OCI-LY1 (cell line): ENCODE results near the gene P4HB.

Source experiments
- H2AFZ ChIP-seq: fragments of 200-600 bp; sonication (generic), shearing (Covaris generic); 2 replicates; pipeline ENCODE4 v1.6.0; 2014; ENCODE audit warnings: antibody characterized with exemption, mild to moderate bottlenecking, low read length
- H3F3A ChIP-seq: fragments of 200-600 bp; sonication (generic), shearing (Covaris generic); 2 replicates; pipeline ENCODE4 v1.6.0; 2014; ENCODE audit warnings: mild to moderate bottlenecking, antibody characterized with exemption, low read length, moderate library complexity; ENCODE audit not compliant: insufficient read depth
- H3K27ac ChIP-seq: fragments of 200-600 bp; sonication (generic); 2 replicates; pipeline ENCODE4 v1.5.1; 2014; ENCODE audit warnings: low read length, mixed run types, mild to moderate bottlenecking, low read depth; ENCODE audit not compliant: poor library complexity, severe bottlenecking
- H3K27me3 ChIP-seq: fragments of 200-600 bp; sonication (generic); 2 replicates; pipeline ENCODE4 v1.6.0; 2014; ENCODE audit warnings: antibody characterized with exemption, mild to moderate bottlenecking, low read length, moderate library complexity; ENCODE audit not compliant: insufficient read depth
- H3K36me3 ChIP-seq: fragments of 200-600 bp; sonication (generic); 2 replicates; pipeline ENCODE4 v1.6.1; 2014; ENCODE audit warnings: mild to moderate bottlenecking, antibody characterized with exemption, low read length, moderate library complexity, mixed read lengths; ENCODE audit not compliant: insufficient read depth
- H3K4me1 ChIP-seq: fragments of 200-600 bp; sonication (generic); 2 replicates; pipeline ENCODE4 v1.5.1; 2014; ENCODE audit warnings: mild to moderate bottlenecking, low read length, moderate library complexity; ENCODE audit not compliant: insufficient read depth, severe bottlenecking
- H3K4me2 ChIP-seq: fragments of 200-600 bp; sonication (generic), shearing (Covaris generic); 2 replicates; pipeline ENCODE4 v1.6.1; 2014; ENCODE audit warnings: low read length
- H3K4me3 ChIP-seq: fragments of 200-600 bp; sonication (generic); 2 replicates; pipeline ENCODE4 v1.5.1; 2014; ENCODE audit warnings: low read length, low read depth, mild to moderate bottlenecking, mixed read lengths; ENCODE audit not compliant: poor library complexity, severe bottlenecking
- H3K79me2 ChIP-seq: fragments of 200-600 bp; shearing (Covaris generic); 2 replicates; pipeline ENCODE4 v1.6.1; 2016; ENCODE audit warnings: mixed run types, low read length, mixed read lengths; ENCODE audit not compliant: insufficient read depth
- H3K9ac ChIP-seq: fragments of 200-600 bp; sonication (generic), shearing (Covaris generic); 2 replicates; pipeline ENCODE4 v1.6.1; 2014; ENCODE audit warnings: mild to moderate bottlenecking, low read length, mixed read lengths
- H3K9me2 ChIP-seq: fragments of 200-600 bp; sonication (generic), shearing (Covaris generic); 2 replicates; pipeline ENCODE4 v1.6.1; 2014; ENCODE audit warnings: low read depth, mild to moderate bottlenecking, low read length, mixed read lengths
- H3K9me3 ChIP-seq: fragments of 200-600 bp; shearing (Covaris generic); 2 replicates; pipeline ENCODE4 v1.6.1; 2014; ENCODE audit warnings: low read length, mixed read lengths
- H4K20me1 ChIP-seq: fragments of 200-600 bp; sonication (generic), shearing (Covaris generic); 2 replicates; pipeline ENCODE4 v1.6.0; 2016; ENCODE audit warnings: mild to moderate bottlenecking, low read length; ENCODE audit not compliant: insufficient read depth
- CTCF ChIP-seq: fragments of 200-600 bp; sonication (generic), shearing (Covaris generic); IDR thresholded peaks from 2 replicates; pipeline ENCODE4 v1.5.1; 2017; ENCODE audit warnings: mild to moderate bottlenecking, antibody characterized with exemption, low read length, moderate library complexity, mixed read lengths
- EZH2 ChIP-seq: fragments of 200-600 bp; sonication (generic), shearing (Covaris generic); IDR thresholded peaks from 2 replicates; pipeline ENCODE4 v1.8.0; 2017; ENCODE audit warnings: borderline replicate concordance, mixed run types, mild to moderate bottlenecking, antibody characterized with exemption, low read length, moderate library complexity, mixed read lengths

Gene P4HB

DNA sequence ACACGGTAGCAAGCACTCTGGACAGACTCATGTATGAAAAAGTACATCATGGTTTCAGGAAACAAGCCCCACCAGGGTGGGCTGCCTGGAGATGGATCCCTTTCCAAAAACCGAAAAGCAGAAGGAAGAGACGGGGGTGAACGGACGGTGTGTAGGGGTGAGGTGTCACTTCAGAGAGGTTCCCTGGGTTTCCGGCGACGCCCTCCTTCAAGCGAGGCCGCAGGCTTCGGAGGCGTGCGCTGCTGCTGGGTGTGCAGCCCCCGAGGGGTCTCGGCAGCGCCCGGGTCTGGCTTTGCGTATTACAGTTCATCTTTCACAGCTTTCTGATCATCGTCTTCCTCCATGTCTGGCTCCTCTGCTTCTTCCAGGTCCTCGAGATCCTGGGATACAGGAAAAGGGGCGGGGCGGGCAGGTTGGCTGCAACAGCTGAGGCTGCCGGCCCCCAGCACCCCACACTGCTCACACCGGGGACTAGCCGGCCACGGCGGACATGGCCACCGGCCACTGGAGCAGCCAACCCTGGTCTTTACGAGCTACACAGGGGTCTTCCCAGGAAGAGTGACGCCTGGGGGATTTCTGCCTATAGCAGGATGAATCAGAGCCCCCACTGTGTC is 16.5 kb downstream of the P4HB start:
- no peaks in the 10 kb centered on the region for H3K4me1 ChIP-seq
- H4K20me1 ChIP-seq = no peaks in the 10 kb centered on the region
- H3F3A ChIP-seq = no peaks in the 10 kb centered on the region
- no peak for TF ChIP-seq EZH2
- no peak overlapping the region for H3K9ac ChIP-seq
- no peaks in the 10 kb centered on the region for H3K9me3 ChIP-seq
- no peak overlapping the region for H3K4me3 ChIP-seq
- no peak overlapping the region for H3K27ac ChIP-seq
- H3K79me2 ChIP-seq = no peaks in the 10 kb centered on the region
- no peak overlapping the region for H3K4me2 ChIP-seq
- H3K9me2 ChIP-seq = no peaks in the 10 kb centered on the region
- no peak overlapping the region for H2AFZ ChIP-seq
- peaks cover 60% of the 10 kb centered on the region for H3K36me3 ChIP-seq
- H3K27me3 ChIP-seq = no peaks in the 10 kb centered on the region

GRCh38 chr17:81842725-81843504 is 17.4 kb downstream of the P4HB start:
- H3K4me1 ChIP-seq = no peaks in the 10 kb centered on the region
- H3F3A ChIP-seq = no peaks in the 10 kb centered on the region
- no peak overlapping the region for H3K4me2 ChIP-seq
- H4K20me1 ChIP-seq = no peaks in the 10 kb centered on the region
- no peak overlapping the region for H3K9ac ChIP-seq
- no peaks in the 10 kb centered on the region for H3K79me2 ChIP-seq
- H3K9me2 ChIP-seq = no peaks in the 10 kb centered on the region
- H3K9me3 ChIP-seq = no peaks in the 10 kb centered on the region
- H3K36me3 ChIP-seq = peaks cover 57% of the 10 kb centered on the region
- H2AFZ ChIP-seq = no peak overlapping the region
- no peak for TF ChIP-seq EZH2
- H3K4me3 ChIP-seq = no peak overlapping the region
- H3K27ac ChIP-seq = no peak overlapping the region
- no peaks in the 10 kb centered on the region for H3K27me3 ChIP-seq

DNA sequence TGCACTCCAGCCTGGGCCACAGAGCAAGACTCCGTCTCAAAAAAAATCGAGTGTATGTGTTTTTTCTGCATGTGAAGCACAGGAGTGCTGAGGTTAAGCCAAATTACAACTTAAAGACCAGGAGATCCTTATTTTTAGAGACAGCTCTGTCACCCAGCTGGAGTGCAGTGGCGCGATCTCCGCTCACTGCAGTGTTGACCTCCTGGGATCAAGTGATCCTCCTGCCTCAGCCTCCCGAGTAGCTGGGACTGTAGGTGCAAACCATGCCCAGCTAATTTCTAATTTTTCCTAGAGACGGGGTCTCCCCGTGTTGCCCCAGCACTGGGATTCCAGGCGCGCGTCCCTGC is 18.0 kb downstream of the P4HB start:
- TF ChIP-seq EZH2 (no peak), CTCF (no peak)
- H3K36me3 ChIP-seq = peaks cover 51% of the 10 kb centered on the region
- no peaks in the 10 kb centered on the region for H4K20me1 ChIP-seq
- no peaks in the 10 kb centered on the region for H3K9me2 ChIP-seq
- H2AFZ ChIP-seq = no peak overlapping the region
- H3K9me3 ChIP-seq = no peaks in the 10 kb centered on the region
- H3K4me3 ChIP-seq = no peak overlapping the region
- H3K27me3 ChIP-seq = no peaks in the 10 kb centered on the region
- H3K4me2 ChIP-seq = no peak overlapping the region
- no peaks in the 10 kb centered on the region for H3K4me1 ChIP-seq
- no peak overlapping the region for H3K9ac ChIP-seq
- H3K27ac ChIP-seq = no peak overlapping the region
- no peaks in the 10 kb centered on the region for H3F3A ChIP-seq
- no peaks in the 10 kb centered on the region for H3K79me2 ChIP-seq

DNA sequence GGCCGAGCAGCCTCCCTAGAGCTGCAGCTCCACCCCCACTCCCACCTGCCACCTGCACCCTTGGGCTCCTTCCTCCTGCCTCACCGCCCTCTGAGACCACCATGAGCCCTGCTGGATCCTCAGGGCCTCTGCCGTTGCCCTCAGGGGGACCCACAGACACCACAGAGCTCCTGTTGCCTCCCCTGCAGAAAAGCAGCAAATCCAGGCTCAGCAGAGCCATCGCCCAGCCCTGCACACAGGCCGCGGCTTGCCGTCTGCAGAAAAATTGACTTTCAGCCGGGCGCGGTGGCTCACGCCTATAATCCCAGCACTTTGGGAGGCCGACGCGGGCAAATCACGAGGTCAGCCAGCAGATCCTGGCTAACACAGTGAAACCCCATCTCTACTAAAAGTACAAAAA is 18.5 kb downstream of the P4HB start:
- H3K79me2 ChIP-seq = no peaks in the 10 kb centered on the region
- H3K4me3 ChIP-seq = no peak overlapping the region
- H3F3A ChIP-seq = no peaks in the 10 kb centered on the region
- H3K9ac ChIP-seq = no peak overlapping the region
- H2AFZ ChIP-seq = no peak overlapping the region
- no peaks in the 10 kb centered on the region for H3K4me1 ChIP-seq
- H3K4me2 ChIP-seq = no peak overlapping the region
- no peaks in the 10 kb centered on the region for H3K9me2 ChIP-seq
- no peaks in the 10 kb centered on the region for H3K9me3 ChIP-seq
- TF ChIP-seq EZH2 (no peak), CTCF (no peak)
- H3K27me3 ChIP-seq = no peaks in the 10 kb centered on the region
- no peaks in the 10 kb centered on the region for H4K20me1 ChIP-seq
- H3K27ac ChIP-seq = no peak overlapping the region
- peaks cover 46% of the 10 kb centered on the region for H3K36me3 ChIP-seq
